Activated naive CD4-positive, alpha-beta T cell treated with anti-CD3 and anti-CD28 coated beads, Interleukin-2, amount 10 ng/mL, durations not matched to agents 5 hours and 36 hours (primary cell): Measurements from ENCODE around the gene OLR1. TPM values are rescaled to one million over a fixed set of nuclear protein-coding genes. Genes with fewer than 3 reads are reported as not detected.

Source experiments
- total RNA-seq, 2 experiments: library from RNA; stranded (reverse); gene quantifications; one replicate each; pipeline ENCODE4 v1.2.3, GENCODE V29; 2021

OLR1 gene
- total RNA-seq: not detected

DNA sequence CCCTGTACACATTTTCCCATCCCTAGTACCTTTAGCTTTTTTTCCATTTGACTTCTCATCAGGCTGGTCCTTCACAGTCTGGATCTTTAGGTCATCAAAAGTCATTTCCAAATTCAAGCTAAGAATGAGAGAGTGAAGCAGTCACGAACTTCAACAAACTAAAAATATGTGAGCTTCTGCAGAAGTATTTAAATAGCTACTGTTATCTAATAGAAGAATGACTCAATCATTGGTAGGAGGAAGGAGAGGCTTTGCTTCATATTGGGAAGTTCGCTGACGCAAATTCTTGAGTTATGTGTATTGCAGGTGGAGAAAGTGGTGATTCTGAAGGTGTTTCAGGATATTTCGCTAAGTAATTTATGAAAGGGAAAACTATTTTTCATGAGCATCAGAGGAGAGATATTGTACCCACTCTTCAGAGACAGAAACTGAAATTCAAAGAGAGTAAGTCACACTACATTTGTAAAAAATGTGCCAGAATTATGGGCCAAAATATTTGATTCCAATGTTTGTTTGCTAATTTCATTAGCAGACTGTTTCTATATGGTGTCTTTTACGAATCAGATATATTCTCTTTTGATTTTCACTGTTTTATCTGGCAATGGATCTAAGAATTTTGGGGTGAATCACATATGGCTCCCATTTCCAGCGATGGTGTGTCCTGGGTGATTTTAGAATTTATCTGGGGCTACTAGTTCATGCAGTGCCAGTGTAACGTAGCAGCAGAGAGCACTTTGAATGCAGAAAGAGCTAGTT is at the start of gene OLR1:
OLR1 (minus strand) TSS at position 160 of the 756 bp plus-strand sequence; CDS start at position 105, 55 bp downstream.

DNA sequence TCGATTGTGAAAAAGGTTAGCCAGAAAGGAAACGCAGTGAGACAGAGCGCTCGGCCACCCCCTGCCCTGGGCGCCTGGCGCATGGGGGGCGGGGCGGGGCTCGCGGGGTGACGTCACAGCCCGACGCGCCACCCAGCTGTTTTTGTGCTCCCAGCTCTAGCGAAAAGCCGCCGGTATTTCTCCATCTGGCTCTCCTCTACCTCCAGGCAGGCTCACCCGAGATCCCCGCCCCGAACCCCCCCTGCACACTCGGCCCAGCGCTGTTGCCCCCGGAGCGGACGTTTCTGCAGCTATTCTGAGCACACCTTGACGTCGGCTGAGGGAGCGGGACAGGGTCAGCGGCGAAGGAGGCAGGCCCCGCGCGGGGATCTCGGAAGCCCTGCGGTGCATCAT is 40.8 kb upstream of the OLR1 start, which contains the start of gene GABARAPL1:
GABARAPL1 (plus strand) TSS at position 139 of the 393 bp plus-strand sequence; CDS start at position 392, 253 bp downstream.

DNA sequence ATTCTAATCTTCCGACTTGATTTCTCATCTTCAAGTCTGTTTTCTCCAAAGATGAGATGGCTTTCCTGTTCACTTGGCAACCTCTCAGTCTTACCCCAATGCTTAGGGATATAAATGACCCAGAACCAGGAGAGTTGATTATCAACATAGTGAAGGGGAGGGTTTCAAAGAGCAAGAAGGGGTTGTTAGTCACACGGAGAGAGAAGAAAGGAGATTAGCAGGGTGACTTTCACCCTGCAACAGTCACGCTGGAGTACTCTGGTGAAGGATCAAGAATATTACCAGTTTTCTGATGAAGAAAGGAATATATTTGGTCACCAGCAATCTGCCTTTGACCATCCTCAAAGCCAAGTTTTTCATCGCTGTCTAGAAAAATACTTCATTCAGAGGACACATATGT is 6.9 kb upstream of the OLR1 start, which contains the start of gene TMEM52B:
TMEM52B (plus strand) TSS at position 212 of the 400 bp plus-strand sequence. CDS start 543 bp downstream, outside the sequence.

DNA sequence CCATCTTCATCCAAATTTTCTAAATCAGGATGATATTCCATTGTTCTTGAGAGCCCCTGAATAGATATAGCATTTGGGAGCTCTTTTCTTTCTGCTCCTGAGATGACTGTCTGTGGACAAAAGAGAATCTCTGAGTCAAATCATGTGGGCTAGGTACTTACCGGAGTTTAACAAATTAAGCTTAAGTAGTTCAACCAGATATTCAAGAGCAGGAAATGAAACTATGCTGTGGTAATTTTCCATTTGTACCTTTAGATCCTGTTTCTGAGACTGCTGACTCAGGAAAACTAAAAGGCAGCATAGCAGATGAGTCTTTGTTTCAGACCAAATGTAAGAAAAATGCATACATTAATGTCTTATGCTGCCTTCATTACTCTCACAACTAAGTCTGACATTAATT is 41.9 kb downstream of the OLR1 start, which contains the start of gene CLEC7A:
CLEC7A (minus strand) TSS at position 158 of the 400 bp plus-strand sequence; CDS start at position 41, 117 bp downstream.

Other genes with a start within 250 kb of the OLR1 start
- not detected for gene CLEC2A, start 239.8 kb downstream of the OLR1 start, total RNA-seq
- gene CLEC12A, start 200.7 kb downstream of the OLR1 start, total RNA-seq: under 1 TPM; 0.23 to 0.53 TPM
- gene CLEC1B, start 173.0 kb downstream of the OLR1 start, total RNA-seq: not detected
- not detected for gene CLEC12B, start 161.5 kb downstream of the OLR1 start, total RNA-seq
- gene CLEC9A, start 141.4 kb downstream of the OLR1 start, total RNA-seq: not detected
- gene CLEC1A, start 73.1 kb downstream of the OLR1 start, total RNA-seq: not detected
- gene CLEC7A, start 41.9 kb downstream of the OLR1 start, total RNA-seq: not detected
- gene TMEM52B, start 6.9 kb upstream of the OLR1 start, total RNA-seq: not detected
- gene GABARAPL1, start 40.7 kb upstream of the OLR1 start, total RNA-seq: 1 to 10 TPM; 9.0 TPM
- 1 to 10 TPM; 1.3 to 1.5 TPM for gene KLRD1, start 135.7 kb upstream of the OLR1 start, total RNA-seq
- gene KLRK1, start 217.9 kb upstream of the OLR1 start, total RNA-seq: 1 to 10 TPM in 1 of 2 experiments, under 1 TPM in 1; 0.87 to 1.5 TPM
- gene KLRC4, start 237.6 kb upstream of the OLR1 start, total RNA-seq: not detected
- under 1 TPM in 1 of 2 experiments, not detected in 1; 0.30 TPM for gene KLRC3, start 248.5 kb upstream of the OLR1 start, total RNA-seq